Pancreas (tissue), 10 donors: ENCODE measurements around the gene NOL4L. TPM values are rescaled to one million over a fixed set of nuclear protein-coding genes. Genes with fewer than 3 reads are reported as not detected.

Experiments used
- ATAC-seq, 4 donors: fragments of 200-7000 bp; cut with Tn5 transposase; one replicate each; pipeline versions ENCODE4 v1.8.0 to v1.9.1; 2020; ENCODE audit warnings: mild to moderate bottlenecking in 4 of 4, moderate library complexity in 4 of 4
- DNase-seq, 6 donors: peaks; one replicate each; pipeline ENCODE4 v3.0.0-alpha.2; 2020
- FAIRE-seq: peaks from 2 replicates; lab custom pipeline; 2012; peaks lifted over from hg19 to GRCh38; lab: Jason Lieb, UNC
- H3K27ac ChIP-seq, 4 donors: fragments of 200-600 bp; sonication (generic); 1 replicate in 3 of 4; 2 replicates in 1 of 4; pipeline versions ENCODE4 v1.5.0 to v1.8.0; 2020
- H3K27me3 ChIP-seq, 4 donors: fragments of 200-600 bp; one replicate each; pipeline ENCODE4 v1.8.0; 2021
- H3K36me3 ChIP-seq, 3 donors: fragments of 200-600 bp; sonication (generic) in 1 of 3; one replicate each; pipeline versions ENCODE4 v1.5.0 to v1.8.0; 2020 to 2021
- H3K4me1 ChIP-seq, 3 donors: fragments of 200-600 bp; one replicate each; pipeline ENCODE4 v1.8.0; 2021
- H3K4me3 ChIP-seq, 4 donors: fragments of 200-600 bp; sonication (generic) in 2 of 4; one replicate each; pipeline versions ENCODE4 v1.5.0 to v1.8.0; 2020 to 2021
- H3K9me3 ChIP-seq, 4 donors: fragments of 200-600 bp; one replicate each; pipeline ENCODE4 v1.8.0; 2021
- WGBS, 2 donors: extraction: QIAGEN DNeasy Blood & Tissue Kit; methylation state at CpG; one replicate each; pipeline ENCODE4 v1.1.7; 2013; 5-methylcytosine and 5-hydroxymethylcytosine counted together
- intact Hi-C, 3 donors: fragments of 100-400 bp; cut with DNase I; formaldehyde crosslinking; loops; one replicate each; pipeline versions ENCODE4 v1.11.1 to v1.14.2; 2022
- polyA plus RNA-seq, 2 donors: library from polyadenylated mRNA; stranded (reverse); fragments of 200-250 nt; gene quantifications; one replicate each; pipeline ENCODE4 v1.2.3, GENCODE V29; 2013
- total RNA-seq, 6 donors: library from RNA; stranded (reverse); fragmentation: NEBNext Ultra II Directional in 4 of 6; extraction: Animal tissue kit (Norgen Biotek cat#: 25700) in 4 of 6; gene quantifications; one replicate each; pipeline versions ENCODE4 v1.2.1 to v1.2.4, GENCODE V29; 2021 to 2023
- TF ChIP-seq, protein P1 (sequence below), 4 donors: fragments of 200-600 bp; sonication (generic) in 3 of 4; IDR thresholded peaks; one replicate each; pipeline versions ENCODE4 v1.5.0 to v1.8.0; 2021; ENCODE audit warnings: antibody characterized with exemption in 4 of 4
- donor health status: healthy with polysubstance abuse.
- donor health status: DM: no; HTN: no; CAD: no; lungs with moderate emphysema.
- donor health status: DM: no; HTN: no; CAD: no.
- donor health status: control.
- donor health status: control.
- donor health status: Bipolar disorder and iron deficiency.
- donor health status: DM: yes; HTN: yes; CAD: no.
- donor health status: DM: no; HTN: no; CAD: no.
- donor health status: DM: no; HTN: no; CAD: no.
- donor health status: DM: yes; HTN: yes; CAD: no.

The NOL4L gene
- total and polyA plus RNA-seq, 8 donors, result 8.7 to 14.5 (median 10.2) TPM

DNA sequence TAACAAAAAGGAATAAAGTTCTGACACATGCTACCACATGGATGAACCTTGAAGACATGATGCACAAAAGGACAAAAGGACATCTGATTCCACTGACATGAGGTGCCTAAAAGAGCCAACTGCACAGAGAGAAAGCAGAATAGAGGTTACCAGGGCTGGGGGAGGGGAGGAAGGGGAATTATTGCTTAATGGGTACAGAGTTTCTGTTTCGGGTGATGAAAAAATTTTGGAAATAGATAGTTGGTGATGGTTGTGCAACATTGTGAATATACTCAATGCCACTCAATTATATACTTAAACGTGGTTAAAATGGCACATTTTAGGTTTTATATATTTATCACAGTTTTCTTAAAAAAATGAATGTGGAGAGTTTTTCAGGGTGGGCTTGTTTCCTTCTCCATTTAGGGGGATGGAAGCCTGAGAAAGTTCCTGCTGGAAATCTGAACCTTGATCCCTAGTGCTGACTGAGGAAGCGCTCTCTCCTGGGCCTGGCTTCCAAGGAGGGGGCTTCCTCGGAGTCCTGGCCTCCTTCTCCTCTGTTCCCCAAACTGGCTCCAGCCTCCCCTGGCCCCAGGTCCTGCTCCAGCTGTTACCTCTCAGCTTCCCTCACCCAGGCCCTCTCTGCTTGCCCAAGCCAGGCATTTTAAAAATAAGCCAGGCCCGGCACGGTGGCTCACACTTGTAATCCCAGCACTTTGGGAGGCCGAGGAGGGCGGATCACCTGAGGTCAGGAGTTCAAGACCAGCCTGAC, 79.2 kb downstream of the NOL4L start:
- TF ChIP-seq, protein P1, sequence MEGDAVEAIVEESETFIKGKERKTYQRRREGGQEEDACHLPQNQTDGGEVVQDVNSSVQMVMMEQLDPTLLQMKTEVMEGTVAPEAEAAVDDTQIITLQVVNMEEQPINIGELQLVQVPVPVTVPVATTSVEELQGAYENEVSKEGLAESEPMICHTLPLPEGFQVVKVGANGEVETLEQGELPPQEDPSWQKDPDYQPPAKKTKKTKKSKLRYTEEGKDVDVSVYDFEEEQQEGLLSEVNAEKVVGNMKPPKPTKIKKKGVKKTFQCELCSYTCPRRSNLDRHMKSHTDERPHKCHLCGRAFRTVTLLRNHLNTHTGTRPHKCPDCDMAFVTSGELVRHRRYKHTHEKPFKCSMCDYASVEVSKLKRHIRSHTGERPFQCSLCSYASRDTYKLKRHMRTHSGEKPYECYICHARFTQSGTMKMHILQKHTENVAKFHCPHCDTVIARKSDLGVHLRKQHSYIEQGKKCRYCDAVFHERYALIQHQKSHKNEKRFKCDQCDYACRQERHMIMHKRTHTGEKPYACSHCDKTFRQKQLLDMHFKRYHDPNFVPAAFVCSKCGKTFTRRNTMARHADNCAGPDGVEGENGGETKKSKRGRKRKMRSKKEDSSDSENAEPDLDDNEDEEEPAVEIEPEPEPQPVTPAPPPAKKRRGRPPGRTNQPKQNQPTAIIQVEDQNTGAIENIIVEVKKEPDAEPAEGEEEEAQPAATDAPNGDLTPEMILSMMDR (IDR thresholded peaks at IDR 0.05), result no peak
- Histone ChIP-seq H3K4me3 (no peak overlapping the region), H3K36me3 (no peaks in the 10 kb centered on the region), H3K4me1 (peaks cover 0 to 9% (median 4%) of the 10 kb centered on the region in 3 donors), H3K27me3 (no peaks in the 10 kb centered on the region), H3K9me3 (no peaks in the 10 kb centered on the region), H3K27ac (no peak overlapping the region)
- FAIRE-seq, result no peak
- WGBS, 2 donors, result 83 to 87% methylated on average over 8 of the region's 8 CpGs
- DNase-seq, result peak in 2 of 6 donors; percentile 38 to 46
- ATAC-seq, result no peak
- intact Hi-C loops, result no loop called here

DNA sequence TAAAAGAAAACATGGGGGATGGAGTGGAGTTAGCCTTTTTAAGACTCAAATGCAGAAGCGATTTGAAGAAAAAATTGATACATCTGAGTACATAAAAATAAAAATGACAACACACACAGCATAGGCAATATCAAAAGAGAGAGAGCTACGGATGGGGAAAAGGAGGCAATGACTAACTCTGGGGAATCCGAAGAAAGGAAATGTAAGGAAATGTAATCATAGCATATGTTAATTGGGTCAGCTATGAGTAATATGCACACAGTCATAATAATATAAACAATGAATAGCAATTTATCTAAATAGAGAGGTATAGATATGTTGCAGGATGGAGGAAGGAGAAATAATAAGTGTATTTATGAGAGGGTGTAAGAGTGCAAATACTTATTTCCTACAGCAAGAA, 83.4 kb downstream of the NOL4L start:
- Histone ChIP-seq H3K27ac (no peak overlapping the region), H3K4me3 (no peak overlapping the region), H3K36me3 (no peaks in the 10 kb centered on the region), H3K4me1 (no peaks in the 10 kb centered on the region), H3K27me3 (no peaks in the 10 kb centered on the region), H3K9me3 (no peaks in the 10 kb centered on the region)
- FAIRE-seq, result no peak
- WGBS, 2 donors, result 86 to 88% methylated on average over 3 of the region's 3 CpGs
- TF ChIP-seq, protein P1 (IDR thresholded peaks at IDR 0.05), result no peak
- ATAC-seq, result no peak
- intact Hi-C loops, result no loop called here
- no peak for DNase-seq

DNA sequence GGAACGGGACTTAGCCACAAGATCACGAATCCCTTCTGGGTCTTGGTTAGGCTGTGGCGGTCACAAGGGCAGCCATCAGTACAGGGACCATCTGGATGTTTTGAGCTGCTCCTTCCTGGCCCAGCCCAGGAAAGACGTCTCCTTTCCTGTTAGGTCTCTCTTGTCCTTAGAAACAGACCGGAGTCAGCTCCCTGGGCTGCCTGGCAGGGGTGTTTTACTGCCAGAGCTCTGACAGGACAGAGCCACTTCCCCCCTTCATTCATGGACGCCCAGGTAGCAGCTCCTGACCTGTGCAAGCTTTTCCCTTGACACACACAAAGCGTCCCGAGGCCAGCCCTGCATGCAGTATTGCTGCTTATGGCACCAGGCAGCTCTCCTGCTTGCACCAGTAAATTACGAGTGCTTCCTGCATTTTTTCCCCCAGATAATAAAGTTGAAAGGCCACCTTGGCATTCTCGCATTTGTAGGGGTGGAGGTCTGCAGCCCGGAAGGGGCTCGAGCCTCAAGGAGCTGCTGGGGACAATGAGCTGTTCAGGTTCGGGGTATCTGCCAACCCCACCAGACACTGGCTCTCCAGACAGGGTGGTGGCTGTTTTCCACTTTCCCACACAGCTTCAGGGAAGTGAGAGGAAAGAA, 87.4 kb downstream of the NOL4L start:
- peak in 1 of 6 donors; percentile 43 for DNase-seq
- Histone ChIP-seq H3K36me3 (no peaks in the 10 kb centered on the region), H3K27me3 (no peaks in the 10 kb centered on the region), H3K4me3 (no peak overlapping the region), H3K27ac (no peak overlapping the region), H3K9me3 (no peaks in the 10 kb centered on the region), H3K4me1 (no peaks in the 10 kb centered on the region)
- WGBS, 2 donors, result 71 to 77% methylated on average over 13 of the region's 13 CpGs
- TF ChIP-seq, protein P1 (IDR thresholded peaks at IDR 0.05), result no peak
- intact Hi-C loops, result no loop called here
- ATAC-seq, result no peak
- FAIRE-seq, result no peak

DNA sequence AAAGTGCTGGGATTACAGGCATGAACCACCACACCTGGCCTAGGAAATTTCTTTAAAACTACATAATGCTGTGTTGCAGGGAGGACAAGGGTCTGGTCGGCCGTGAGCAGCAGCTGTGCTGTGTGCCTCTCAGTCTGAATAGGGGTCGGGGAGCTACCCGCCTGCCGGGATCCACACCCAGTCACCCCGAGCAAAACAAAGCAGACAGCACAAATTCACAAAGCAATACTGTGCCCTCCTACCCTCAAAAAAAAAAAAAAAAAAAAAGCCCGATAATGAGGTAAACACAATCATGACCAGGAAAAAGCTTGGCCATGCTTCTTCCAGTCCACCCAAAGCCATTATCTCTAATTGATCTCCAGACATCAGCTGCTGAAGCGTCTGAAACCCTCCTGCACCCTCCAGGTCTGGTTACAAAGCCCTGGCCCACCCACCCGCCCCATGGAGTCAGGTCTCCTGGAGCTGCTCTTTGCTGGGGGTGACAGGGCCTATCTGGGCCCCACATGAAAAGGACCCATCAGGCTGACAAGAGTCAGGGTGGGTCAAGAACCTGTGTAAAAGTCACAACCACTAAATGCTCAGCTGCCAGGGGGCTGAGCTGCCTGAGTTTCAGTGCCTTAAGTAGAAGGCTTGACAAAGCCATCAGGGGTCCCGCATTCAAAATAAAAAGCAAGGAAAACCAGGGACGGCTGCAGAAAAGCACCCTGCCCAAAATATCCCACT, 88.2 kb downstream of the NOL4L start:
- FAIRE-seq (no peak), DNase-seq (peak in 1 of 6 donors; percentile 18)

More for the DNA sequence above, 88.2 kb downstream of the NOL4L start:
- no peaks in the 10 kb centered on the region for H3K36me3 ChIP-seq
- H3K4me3 ChIP-seq, result no peak overlapping the region
- intact Hi-C loops, result no loop called here
- TF ChIP-seq, protein P1 (IDR thresholded peaks at IDR 0.05), result no peak
- no peaks in the 10 kb centered on the region for H3K9me3 ChIP-seq
- H3K27me3 ChIP-seq, result no peaks in the 10 kb centered on the region
- no peak overlapping the region for H3K27ac ChIP-seq
- no peaks in the 10 kb centered on the region for H3K4me1 ChIP-seq
- 87 to 92% methylated on average over 11 of the region's 11 CpGs for WGBS, 2 donors
- no peak for ATAC-seq
